Fibroblast of skin of right biceps (primary cell): ENCODE results near the gene TMEM175.
A peak's percentile ranks its signal among the peaks of the same experiment; 100 is the strongest.

Source experiments
- DNase-seq: peaks from one replicate; pipeline ENCODE4 v3.0.0-alpha.2; 2013

Gene TMEM175

GRCh38 chr4:899556-899906, 32.7 kb upstream of the TMEM175 start:
- no peak for DNase-seq

DNA sequence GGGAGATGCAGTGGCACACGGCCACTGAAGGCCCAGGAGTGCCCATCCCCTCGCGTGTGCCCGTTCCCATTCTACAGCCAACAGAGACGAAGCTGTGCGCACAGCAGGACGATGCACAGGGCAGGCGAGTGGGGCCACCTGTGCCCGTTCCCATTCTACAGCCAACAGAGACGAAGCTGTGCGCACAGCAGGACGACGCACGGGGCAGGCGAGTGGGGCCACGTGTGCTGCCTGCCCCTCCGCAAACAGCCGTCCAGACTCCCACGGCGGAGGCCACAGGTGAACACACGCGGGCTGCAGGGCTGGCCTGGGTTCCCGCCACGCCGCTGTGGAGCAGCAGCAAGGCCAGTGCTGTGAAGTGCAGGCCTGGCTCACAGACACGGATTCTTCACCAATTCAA, 32.2 kb upstream of the TMEM175 start:
- no peak for DNase-seq

GRCh38 chr4:900721-901120, 31.5 kb upstream of the TMEM175 start:
- DNase-seq, result no peak

- DNase-seq, result no peak
Observed at GRCh38 chr4:901192-901910, 30.9 kb upstream of the TMEM175 start.

DNA sequence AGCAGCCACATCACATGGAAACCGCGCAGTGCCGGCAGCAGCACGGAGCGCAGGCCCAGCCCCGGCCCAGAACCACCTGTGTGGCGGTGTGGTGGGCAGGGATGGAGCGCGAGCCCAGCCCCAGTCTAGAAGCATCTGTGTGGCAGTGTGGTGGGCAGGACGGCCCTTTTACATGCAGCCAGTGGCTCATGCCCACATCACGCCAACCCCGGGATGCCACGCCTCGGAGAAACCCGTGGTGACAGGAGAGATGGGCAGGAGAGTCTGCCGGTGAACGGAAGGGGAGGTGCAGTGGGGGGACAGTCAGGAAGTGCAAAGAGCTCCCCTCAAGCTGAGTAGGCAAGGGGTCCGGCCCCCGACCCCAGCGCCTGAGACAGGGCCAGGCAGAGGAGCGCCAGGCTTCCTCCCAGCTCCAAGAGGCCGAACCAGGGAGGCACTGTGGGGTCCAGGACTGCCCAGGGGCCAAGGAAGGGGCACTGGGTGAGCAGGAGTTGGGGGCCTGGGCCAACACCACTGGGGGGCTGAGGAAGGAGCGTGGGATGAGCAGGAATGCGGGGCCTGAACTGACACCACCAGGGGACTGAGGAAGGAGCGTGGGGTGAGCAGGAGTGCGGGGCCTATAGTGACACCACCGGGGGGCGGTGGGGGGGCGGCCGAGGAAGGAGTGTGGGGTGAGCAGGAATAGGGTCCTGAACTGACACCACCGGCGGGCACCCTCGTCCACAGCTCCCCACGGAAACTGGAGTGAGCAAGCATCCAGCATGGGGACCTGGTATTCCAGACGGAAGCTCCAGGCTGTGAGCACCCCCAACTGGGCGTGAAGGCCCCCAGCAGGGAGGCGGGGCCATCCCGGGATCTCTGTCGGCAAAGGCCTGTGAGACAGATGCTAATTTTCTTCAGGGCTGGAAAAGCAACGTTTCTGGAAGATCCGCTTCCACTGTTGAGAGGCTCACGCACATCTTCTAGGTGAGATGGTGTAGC, 28.9 kb upstream of the TMEM175 start:
- no peak for DNase-seq

DNA sequence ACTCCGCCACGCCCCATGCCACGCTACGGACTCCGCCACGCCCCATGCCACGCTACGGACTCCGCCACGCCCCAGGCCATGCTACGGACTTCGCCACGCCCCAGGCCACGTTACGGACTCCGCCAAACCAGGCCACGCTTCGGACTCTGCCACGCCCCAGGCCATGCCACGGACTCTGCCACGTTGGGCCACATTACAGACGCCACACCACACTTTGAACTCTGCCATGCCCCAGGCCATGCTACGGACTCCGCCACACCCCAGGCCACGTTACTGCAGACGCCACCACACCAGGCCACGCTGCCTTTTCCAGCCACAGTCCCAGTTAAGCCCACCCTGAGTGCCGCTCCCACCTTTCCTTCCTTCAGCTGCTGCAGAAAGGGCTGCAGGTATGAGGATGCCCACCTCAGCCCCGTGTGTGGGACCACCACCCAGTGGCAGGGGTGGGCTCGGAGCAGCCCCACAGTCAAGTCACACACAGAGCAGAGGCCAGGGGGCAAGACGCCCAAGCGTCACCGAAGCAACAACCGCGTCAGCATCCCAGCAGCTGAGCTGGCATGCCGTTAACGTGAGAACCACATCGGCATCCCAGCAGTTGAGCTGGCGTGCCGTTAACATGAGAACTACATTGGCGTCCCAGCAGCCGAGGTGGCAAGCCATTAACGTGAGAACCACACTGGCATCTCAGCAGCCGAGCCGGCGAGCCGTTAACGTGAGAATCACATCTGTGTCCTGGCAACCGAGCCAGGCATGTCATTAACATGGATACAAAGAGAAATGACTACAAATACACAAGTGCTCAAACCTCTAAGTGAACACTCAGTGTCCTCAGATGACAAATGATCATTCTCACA, 26.5 kb upstream of the TMEM175 start:
- no peak for DNase-seq

DNA sequence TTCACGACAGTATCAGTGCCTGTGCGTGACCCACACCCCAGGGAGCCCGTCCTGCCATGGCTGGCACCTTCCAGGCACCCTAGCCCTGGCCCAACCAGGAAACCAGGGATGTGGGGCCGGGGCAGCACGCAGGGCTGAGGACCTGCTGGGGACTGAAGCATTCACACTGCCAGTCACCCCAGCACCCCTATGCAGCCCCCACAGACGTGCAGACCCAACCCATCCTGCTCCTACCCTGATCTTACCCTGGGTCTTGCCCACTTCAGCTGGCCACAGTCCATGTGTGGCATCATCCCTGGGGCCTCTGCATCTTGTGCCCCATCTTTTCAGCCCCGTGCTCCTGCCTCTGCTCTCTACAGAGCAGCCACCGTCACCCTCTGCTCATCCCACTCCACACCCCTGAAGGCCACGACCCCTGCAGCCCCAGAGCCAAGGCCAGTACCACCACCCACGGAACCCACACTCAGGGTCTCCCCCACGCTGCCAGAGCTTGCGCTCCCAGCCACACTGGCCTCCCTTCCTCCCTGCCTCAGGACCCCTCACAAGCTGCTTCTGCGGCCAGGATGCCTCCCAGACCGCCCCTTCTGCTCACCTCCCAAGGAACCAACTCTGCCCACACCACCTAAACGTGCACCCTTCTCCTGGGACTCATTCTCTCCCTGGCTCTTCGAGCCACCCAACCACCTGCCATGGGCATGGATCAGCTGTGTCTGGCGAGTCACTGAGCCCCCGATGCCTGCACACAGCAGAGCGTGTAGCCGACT, 25.7 kb upstream of the TMEM175 start:
- no peak for DNase-seq

DNA sequence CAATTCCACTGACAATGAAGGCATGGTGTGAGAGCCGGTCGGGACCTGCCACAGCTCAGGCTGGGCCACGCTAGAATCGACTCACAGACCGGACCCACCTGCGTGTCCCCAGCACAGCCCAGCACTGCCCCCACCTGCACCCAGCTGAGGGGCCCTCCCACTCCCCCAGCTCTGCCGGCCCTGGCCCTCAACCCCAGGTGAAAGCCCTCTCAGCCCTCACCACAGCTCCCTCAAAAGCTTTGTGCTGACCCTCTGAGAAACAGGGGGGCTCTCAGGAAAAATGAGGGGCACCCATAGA, 25.2 kb upstream of the TMEM175 start:
- no peak for DNase-seq

DNA sequence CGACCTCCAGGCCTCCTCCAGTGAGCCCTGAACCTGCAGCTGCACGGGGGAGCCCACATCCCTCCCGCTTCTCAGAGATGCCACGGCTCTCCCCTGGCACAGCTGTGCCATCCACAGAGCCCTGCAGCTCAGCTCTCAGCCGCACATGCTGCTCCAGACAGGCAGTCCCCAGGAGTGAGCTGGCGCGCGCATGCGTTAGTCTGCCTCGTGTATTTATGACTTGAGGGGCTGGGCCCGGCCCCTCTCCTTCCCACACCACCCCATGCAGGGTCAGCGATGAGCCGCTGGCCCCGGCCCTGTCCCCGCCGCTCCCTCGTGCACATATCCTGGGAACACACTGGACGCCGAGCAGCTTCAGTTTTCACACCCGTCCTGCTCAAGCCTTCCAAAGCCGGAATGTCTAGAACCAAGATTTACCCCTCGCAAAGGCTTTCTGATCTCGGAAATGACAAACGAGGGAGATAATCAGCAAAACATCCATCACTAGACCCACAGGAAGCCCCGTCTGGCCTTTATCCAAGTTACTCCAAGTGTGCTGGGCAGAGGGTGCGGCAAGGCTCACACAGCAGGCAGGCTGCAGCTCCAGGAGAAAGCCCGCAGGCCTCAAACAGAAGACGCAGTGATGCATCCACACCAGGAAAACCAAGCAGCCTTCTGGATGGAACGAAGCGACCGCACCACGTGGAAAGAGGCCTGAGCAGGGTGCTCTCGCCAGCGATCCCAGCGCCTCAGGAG, 24.4 kb upstream of the TMEM175 start:
- peak; percentile 91 for DNase-seq

- DNase-seq, result no peak
Observed at GRCh38 chr4:909131-909571, 23.1 kb upstream of the TMEM175 start.

GRCh38 chr4:909821-910220, 22.4 kb upstream of the TMEM175 start:
- DNase-seq, result no peak

- no peak for DNase-seq
Observed at GRCh38 chr4:910366-911091, 21.7 kb upstream of the TMEM175 start.

DNA sequence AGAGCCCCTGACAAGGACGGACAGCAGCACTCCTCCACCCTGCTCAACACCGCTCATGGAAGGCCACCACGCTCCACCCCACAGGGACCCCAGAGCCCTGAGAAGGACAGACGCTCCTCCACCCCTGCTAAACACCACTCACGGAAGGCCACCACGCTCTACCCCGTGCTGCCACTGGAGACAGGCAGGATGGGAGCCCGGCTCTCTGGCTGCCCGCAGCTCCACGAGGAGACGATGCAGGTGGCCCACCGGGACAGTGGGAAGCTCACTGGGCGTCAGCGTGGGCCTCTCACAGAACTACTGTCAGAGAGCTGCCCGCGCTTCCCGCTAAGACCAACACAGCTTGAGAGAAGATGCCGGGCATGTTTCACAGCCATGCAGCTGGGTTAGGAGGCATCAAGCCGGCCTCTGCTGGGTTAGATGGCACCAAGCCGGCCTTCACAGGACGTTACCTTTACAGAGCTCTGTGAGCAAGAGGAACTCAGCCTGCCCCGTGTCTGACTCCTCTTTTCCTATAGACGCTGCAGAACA, 21.0 kb upstream of the TMEM175 start:
- no peak for DNase-seq

- DNase-seq, result no peak
Observed at GRCh38 chr4:911871-912490, 20.3 kb upstream of the TMEM175 start.

GRCh38 chr4:912548-913279, 19.5 kb upstream of the TMEM175 start:
- DNase-seq, result no peak

GRCh38 chr4:913280-913618, 19.0 kb upstream of the TMEM175 start:
- no peak for DNase-seq

- no peak for DNase-seq
Observed at GRCh38 chr4:914531-914930, 17.7 kb upstream of the TMEM175 start.

DNA sequence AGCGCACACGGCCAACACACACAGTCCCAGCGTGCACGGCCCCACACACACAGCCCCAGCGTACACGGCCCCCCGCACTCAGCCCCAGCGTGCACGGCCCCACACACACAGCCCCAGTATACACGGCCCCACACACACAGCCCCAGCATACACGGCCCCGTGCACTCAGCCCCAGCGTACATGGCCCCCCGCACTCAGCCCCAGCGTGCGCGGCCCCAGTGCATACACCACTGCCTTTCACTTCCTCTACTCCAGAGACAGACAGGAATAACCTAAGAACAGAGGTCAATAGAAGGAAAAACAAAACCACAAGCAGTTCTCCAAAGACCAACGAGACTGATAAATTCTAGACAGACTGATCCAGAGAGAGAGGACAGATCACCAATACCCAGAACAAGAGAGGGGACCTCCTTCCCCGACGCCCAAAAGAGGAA, 17.2 kb upstream of the TMEM175 start:
- no peak for DNase-seq

- DNase-seq, result no peak
Observed at GRCh38 chr4:915595-915994, 16.7 kb upstream of the TMEM175 start.

DNA sequence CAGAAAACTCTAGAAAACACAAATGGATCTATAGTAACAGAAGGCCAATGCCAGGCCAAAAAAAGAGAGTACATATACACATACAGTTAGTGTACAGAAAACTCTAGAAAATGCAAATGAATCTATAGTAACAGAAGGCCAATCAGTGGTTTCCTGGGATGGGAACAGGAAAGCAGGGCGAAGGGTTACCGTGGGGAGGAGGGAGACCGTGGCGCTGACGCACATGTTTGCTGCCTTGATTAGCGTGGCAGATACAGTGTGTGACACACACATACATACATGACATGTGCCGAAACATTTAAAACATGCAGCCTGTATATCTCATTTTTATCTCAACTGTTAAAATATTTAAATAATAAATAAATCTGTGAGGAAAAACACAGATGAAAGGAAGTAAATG, 14.8 kb upstream of the TMEM175 start:
- DNase-seq, result no peak
